ENCODE measurements around the gene PPP1R1B.

Gene PPP1R1B

GRCh38 chr17:39600288-39600996 lies 26.3 kb upstream of the PPP1R1B start:
- no peak for DNase-seq (ENCODE audit: low spot score)

GRCh38 chr17:39600997-39601597 lies 25.7 kb upstream of the PPP1R1B start:
- no peak for DNase-seq (ENCODE audit: low spot score)

GRCh38 chr17:39601758-39602532 lies 24.8 kb upstream of the PPP1R1B start:
- DNase-seq (ENCODE audit: low spot score): no peak

- no peak for DNase-seq (ENCODE audit: low spot score)
Measured at GRCh38 chr17:39602533-39603303, 24.0 kb upstream of the PPP1R1B start.

GRCh38 chr17:39603304-39604016 lies 23.3 kb upstream of the PPP1R1B start:
- DNase-seq (ENCODE audit: low spot score): no peak

- DNase-seq (ENCODE audit: low spot score): no peak
Measured at GRCh38 chr17:39604911-39605491, 21.8 kb upstream of the PPP1R1B start.

- DNase-seq (ENCODE audit: low spot score): no peak
Measured at GRCh38 chr17:39605492-39606433, 21.0 kb upstream of the PPP1R1B start.

- no peak for DNase-seq (ENCODE audit: low spot score)
Measured at GRCh38 chr17:39606434-39607056, 20.2 kb upstream of the PPP1R1B start.

GRCh38 chr17:39607057-39607850 lies 19.5 kb upstream of the PPP1R1B start:
- DNase-seq (ENCODE audit: low spot score): no peak

- DNase-seq (ENCODE audit: low spot score): no peak
Measured at GRCh38 chr17:39607851-39608130, 19.0 kb upstream of the PPP1R1B start, which contains the start of gene NEUROD2. NEUROD2 (minus strand) TSS chr17:39607920; CDS start chr17:39606599, 1,321 bp downstream.

GRCh38 chr17:39608142-39608981 lies 18.4 kb upstream of the PPP1R1B start:
- no peak for DNase-seq (ENCODE audit: low spot score)

- no peak for DNase-seq (ENCODE audit: low spot score)
Measured at GRCh38 chr17:39609416-39610025, 17.2 kb upstream of the PPP1R1B start.

- DNase-seq (ENCODE audit: low spot score): no peak
Measured at GRCh38 chr17:39611401-39612112, 15.2 kb upstream of the PPP1R1B start.

- DNase-seq (ENCODE audit: low spot score): no peak
Measured at GRCh38 chr17:39612291-39612894, 14.4 kb upstream of the PPP1R1B start.

GRCh38 chr17:39612935-39613464 lies 13.8 kb upstream of the PPP1R1B start:
- DNase-seq (ENCODE audit: low spot score): no peak

- DNase-seq (ENCODE audit: low spot score): no peak
Measured at GRCh38 chr17:39614545-39615157, 12.1 kb upstream of the PPP1R1B start.

All from iPS-NIHi11 (cell line).